WTC11 (cell line): ENCODE data around the gene CLASP2.

Source experiments
- EMX1 ChIP-seq: fragments of 250-450 bp; sonication (Bioruptor Pico); IDR thresholded peaks from 2 replicates; pipeline ENCODE4 v1.8.0; 2021; ENCODE audit warnings: mild to moderate bottlenecking
- JUN ChIP-seq: sonication (generic); formaldehyde crosslinking; IDR thresholded peaks from 2 replicates; pipeline ENCODE4 v1.8.0; 2023; ENCODE audit warnings: mild to moderate bottlenecking, missing genetic modification reagents
- NFE2L1 ChIP-seq: sonication (generic); formaldehyde crosslinking; IDR thresholded peaks from 2 replicates; pipeline ENCODE4 v1.8.1; 2023; ENCODE audit warnings: missing genetic modification reagents
- NR2C2 ChIP-seq: sonication (generic); formaldehyde crosslinking; IDR thresholded peaks from 2 replicates; pipeline ENCODE4 v1.8.0; 2022; ENCODE audit warnings: mild to moderate bottlenecking, missing genetic modification reagents
- NR3C1 ChIP-seq: sonication (generic); formaldehyde crosslinking; conservative IDR thresholded peaks from 2 replicates; pipeline ENCODE4 v1.8.1; 2023; ENCODE audit warnings: low read depth, mild to moderate bottlenecking, missing genetic modification reagents
- PRRX2 ChIP-seq: fragments of 250-450 bp; sonication (Bioruptor Pico); IDR thresholded peaks from 2 replicates; pipeline ENCODE4 v1.8.0; 2021; ENCODE audit warnings: mild to moderate bottlenecking
- RELA ChIP-seq: sonication (generic); formaldehyde crosslinking; IDR thresholded peaks from 2 replicates; pipeline ENCODE4 v1.8.1; 2022; ENCODE audit warnings: missing genetic modification reagents, mild to moderate bottlenecking, borderline replicate concordance
- SMAD3 ChIP-seq: sonication (generic); formaldehyde crosslinking; IDR thresholded peaks from 2 replicates; pipeline ENCODE4 v1.8.0; 2022; ENCODE audit warnings: missing genetic modification reagents, mild to moderate bottlenecking, borderline replicate concordance
- TP53 ChIP-seq: sonication (generic); formaldehyde crosslinking; IDR thresholded peaks from 2 replicates; pipeline ENCODE4 v1.8.1; 2023; ENCODE audit warnings: mild to moderate bottlenecking, missing genetic modification reagents
- TF ChIP-seq, protein P1 (sequence below): fragments of 200-600 bp; IDR thresholded peaks from 2 replicates; pipeline ENCODE4 v1.8.0; 2022; ENCODE audit warnings: antibody characterized with exemption
- TF ChIP-seq, protein P2 (sequence below): sonication (generic); formaldehyde crosslinking; IDR thresholded peaks from 2 replicates; pipeline ENCODE4 v1.8.0; 2023; ENCODE audit warnings: missing genetic modification reagents, mild to moderate bottlenecking, borderline replicate concordance
- TF ChIP-seq, protein P3 (sequence below): sonication (generic); formaldehyde crosslinking; IDR thresholded peaks from 2 replicates; pipeline ENCODE4 v1.8.0; 2022; ENCODE audit warnings: mild to moderate bottlenecking, missing genetic modification reagents
- TF ChIP-seq, protein P4 (sequence below): sonication (generic); formaldehyde crosslinking; conservative IDR thresholded peaks from 2 replicates; pipeline ENCODE4 v1.8.1; 2022; ENCODE audit warnings: mild to moderate bottlenecking, missing genetic modification reagents

DNA sequence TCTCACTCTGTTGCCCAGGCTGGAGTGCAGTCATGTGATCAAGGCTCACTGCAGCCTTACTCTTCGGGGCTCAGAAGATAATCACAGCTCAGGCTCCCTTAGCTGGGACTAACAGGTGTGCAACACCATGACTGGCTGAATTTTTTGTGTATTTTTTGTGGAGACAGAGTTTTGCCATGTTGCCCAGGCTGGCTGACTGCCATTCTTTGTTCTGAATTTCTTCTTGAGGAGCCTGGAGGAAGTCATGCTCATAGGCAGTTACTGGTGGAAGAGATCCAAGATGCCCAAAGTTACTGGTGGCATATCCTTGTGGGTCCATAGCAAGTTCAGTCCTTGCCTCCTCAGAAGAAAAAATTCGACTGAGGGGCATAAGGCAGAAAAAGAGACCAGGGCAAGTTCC, 261.3 kb downstream of the CLASP2 start:
- TF ChIP-seq JUN (no peak), NFE2L1 (CRISPR knock-in tag) (no peak), TP53 (CRISPR knock-in tag) (no peak), NR2C2 (no peak), SMAD3 (no peak), PRRX2 (CRISPR knock-in tag) (no peak), NR3C1 (no peak), EMX1 (CRISPR knock-in tag) (no peak), RELA (CRISPR knock-in tag) (no peak)
- TF ChIP-seq, protein P1, sequence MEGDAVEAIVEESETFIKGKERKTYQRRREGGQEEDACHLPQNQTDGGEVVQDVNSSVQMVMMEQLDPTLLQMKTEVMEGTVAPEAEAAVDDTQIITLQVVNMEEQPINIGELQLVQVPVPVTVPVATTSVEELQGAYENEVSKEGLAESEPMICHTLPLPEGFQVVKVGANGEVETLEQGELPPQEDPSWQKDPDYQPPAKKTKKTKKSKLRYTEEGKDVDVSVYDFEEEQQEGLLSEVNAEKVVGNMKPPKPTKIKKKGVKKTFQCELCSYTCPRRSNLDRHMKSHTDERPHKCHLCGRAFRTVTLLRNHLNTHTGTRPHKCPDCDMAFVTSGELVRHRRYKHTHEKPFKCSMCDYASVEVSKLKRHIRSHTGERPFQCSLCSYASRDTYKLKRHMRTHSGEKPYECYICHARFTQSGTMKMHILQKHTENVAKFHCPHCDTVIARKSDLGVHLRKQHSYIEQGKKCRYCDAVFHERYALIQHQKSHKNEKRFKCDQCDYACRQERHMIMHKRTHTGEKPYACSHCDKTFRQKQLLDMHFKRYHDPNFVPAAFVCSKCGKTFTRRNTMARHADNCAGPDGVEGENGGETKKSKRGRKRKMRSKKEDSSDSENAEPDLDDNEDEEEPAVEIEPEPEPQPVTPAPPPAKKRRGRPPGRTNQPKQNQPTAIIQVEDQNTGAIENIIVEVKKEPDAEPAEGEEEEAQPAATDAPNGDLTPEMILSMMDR, result no peak
- TF ChIP-seq, protein P2, sequence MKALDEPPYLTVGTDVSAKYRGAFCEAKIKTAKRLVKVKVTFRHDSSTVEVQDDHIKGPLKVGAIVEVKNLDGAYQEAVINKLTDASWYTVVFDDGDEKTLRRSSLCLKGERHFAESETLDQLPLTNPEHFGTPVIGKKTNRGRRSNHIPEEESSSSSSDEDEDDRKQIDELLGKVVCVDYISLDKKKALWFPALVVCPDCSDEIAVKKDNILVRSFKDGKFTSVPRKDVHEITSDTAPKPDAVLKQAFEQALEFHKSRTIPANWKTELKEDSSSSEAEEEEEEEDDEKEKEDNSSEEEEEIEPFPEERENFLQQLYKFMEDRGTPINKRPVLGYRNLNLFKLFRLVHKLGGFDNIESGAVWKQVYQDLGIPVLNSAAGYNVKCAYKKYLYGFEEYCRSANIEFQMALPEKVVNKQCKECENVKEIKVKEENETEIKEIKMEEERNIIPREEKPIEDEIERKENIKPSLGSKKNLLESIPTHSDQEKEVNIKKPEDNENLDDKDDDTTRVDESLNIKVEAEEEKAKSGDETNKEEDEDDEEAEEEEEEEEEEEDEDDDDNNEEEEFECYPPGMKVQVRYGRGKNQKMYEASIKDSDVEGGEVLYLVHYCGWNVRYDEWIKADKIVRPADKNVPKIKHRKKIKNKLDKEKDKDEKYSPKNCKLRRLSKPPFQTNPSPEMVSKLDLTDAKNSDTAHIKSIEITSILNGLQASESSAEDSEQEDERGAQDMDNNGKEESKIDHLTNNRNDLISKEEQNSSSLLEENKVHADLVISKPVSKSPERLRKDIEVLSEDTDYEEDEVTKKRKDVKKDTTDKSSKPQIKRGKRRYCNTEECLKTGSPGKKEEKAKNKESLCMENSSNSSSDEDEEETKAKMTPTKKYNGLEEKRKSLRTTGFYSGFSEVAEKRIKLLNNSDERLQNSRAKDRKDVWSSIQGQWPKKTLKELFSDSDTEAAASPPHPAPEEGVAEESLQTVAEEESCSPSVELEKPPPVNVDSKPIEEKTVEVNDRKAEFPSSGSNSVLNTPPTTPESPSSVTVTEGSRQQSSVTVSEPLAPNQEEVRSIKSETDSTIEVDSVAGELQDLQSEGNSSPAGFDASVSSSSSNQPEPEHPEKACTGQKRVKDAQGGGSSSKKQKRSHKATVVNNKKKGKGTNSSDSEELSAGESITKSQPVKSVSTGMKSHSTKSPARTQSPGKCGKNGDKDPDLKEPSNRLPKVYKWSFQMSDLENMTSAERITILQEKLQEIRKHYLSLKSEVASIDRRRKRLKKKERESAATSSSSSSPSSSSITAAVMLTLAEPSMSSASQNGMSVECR (CRISPR knock-in tag), result no peak
- TF ChIP-seq, protein P3, sequence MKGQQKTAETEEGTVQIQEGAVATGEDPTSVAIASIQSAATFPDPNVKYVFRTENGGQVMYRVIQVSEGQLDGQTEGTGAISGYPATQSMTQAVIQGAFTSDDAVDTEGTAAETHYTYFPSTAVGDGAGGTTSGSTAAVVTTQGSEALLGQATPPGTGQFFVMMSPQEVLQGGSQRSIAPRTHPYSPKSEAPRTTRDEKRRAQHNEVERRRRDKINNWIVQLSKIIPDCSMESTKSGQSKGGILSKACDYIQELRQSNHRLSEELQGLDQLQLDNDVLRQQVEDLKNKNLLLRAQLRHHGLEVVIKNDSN (CRISPR knock-in tag), result no peak
- TF ChIP-seq, protein P4, sequence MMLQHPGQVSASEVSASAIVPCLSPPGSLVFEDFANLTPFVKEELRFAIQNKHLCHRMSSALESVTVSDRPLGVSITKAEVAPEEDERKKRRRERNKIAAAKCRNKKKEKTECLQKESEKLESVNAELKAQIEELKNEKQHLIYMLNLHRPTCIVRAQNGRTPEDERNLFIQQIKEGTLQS, result no peak
